Mucosa of gallbladder (tissue), 1 donor: Measurements from ENCODE around the gene PHF12. TPM values are rescaled to one million over a fixed set of nuclear protein-coding genes. Genes with fewer than 3 reads are reported as not detected.
"Not testable (repeated sequence)": the region's sequence is repeated elsewhere in the genome, so short reads cannot be mapped to it uniquely, and the experiment has no call there.

Experiments used
- DNase-seq: peaks from one replicate; pipeline ENCODE4 v3.0.0-alpha.2; 2020; ENCODE audit warnings: low spot score
- total RNA-seq: library from RNA; stranded (reverse); gene quantifications from one replicate; pipeline ENCODE4 v1.2.1, GENCODE V29; 2021
- donor health status: DM: no; HTN: no; CAD: no.

PHF12 gene
- total RNA-seq, 1 donor from 2014 or later = 44.5 TPM

GRCh38 chr17:28935744-28936460 lies 15.4 kb downstream of the PHF12 start:
- DNase-seq = no peak

- DNase-seq = not testable (repeated sequence)
Measured at GRCh38 chr17:28934508-28934907, 16.8 kb downstream of the PHF12 start.

GRCh38 chr17:28929787-28930186 lies 21.5 kb downstream of the PHF12 start:
- no peak for DNase-seq

GRCh38 chr17:28928061-28928460 lies 23.3 kb downstream of the PHF12 start:
- no peak for DNase-seq

GRCh38 chr17:28926786-28927185 lies 24.5 kb downstream of the PHF12 start:
- no peak for DNase-seq

- DNase-seq = no peak
Measured at GRCh38 chr17:28926366-28926765, 25.0 kb downstream of the PHF12 start.

GRCh38 chr17:28925912-28926365 lies 25.4 kb downstream of the PHF12 start:
- no peak for DNase-seq

- no peak for DNase-seq
Measured at GRCh38 chr17:28920201-28920600, 31.1 kb downstream of the PHF12 start.

GRCh38 chr17:28918295-28918694 lies 33.0 kb downstream of the PHF12 start:
- no peak for DNase-seq

- DNase-seq = no peak
Measured at GRCh38 chr17:28917465-28917864, 33.9 kb downstream of the PHF12 start.

GRCh38 chr17:28917029-28917428 lies 34.3 kb downstream of the PHF12 start:
- no peak for DNase-seq

- DNase-seq = peak; percentile 38
Measured at GRCh38 chr17:28916302-28916934, 34.9 kb downstream of the PHF12 start.

- DNase-seq = no peak
Measured at GRCh38 chr17:28912938-28913333, 38.4 kb downstream of the PHF12 start.

- DNase-seq = no peak
Measured at GRCh38 chr17:28912281-28912937, 38.9 kb downstream of the PHF12 start.

- DNase-seq = no peak
Measured at GRCh38 chr17:28911411-28912045, 39.8 kb downstream of the PHF12 start.

GRCh38 chr17:28910534-28910933 lies 40.8 kb downstream of the PHF12 start:
- no peak for DNase-seq

GRCh38 chr17:28908640-28909167 lies 42.6 kb downstream of the PHF12 start:
- DNase-seq = peak; percentile 70

GRCh38 chr17:28907709-28908475 lies 43.4 kb downstream of the PHF12 start:
- no peak for DNase-seq

- no peak for DNase-seq
Measured at GRCh38 chr17:28906706-28907438, 44.4 kb downstream of the PHF12 start.

GRCh38 chr17:28906276-28906675 lies 45.0 kb downstream of the PHF12 start:
- no peak for DNase-seq

GRCh38 chr17:28904800-28905199 lies 46.5 kb downstream of the PHF12 start:
- no peak for DNase-seq
